PC-9 (cell line): Measurements from ENCODE around the gene TSPAN33. TPM values are rescaled to one million over a fixed set of nuclear protein-coding genes. Genes with fewer than 3 reads are reported as not detected.

Source experiments
- BruUV-seq: library from RNA; stranded (reverse); fragments of 400-500 nt; replicated peaks from 2 replicates; lab custom pipeline; 2021; lab: Mats Ljungman, UMichigan
- CTCF ChIA-PET: fragments of 300-600 bp; sonication (Branson Sonifier 250); formaldehyde crosslinking; loops from one replicate; lab custom pipeline; 2022; ENCODE audit warnings: antibody characterized with exemption; lab: Charles Lee
- POLR2A ChIA-PET: fragments of 300-600 bp; sonication (Branson Sonifier 250); formaldehyde crosslinking; loops from one replicate; lab custom pipeline; 2022; ENCODE audit warnings: antibody characterized with exemption; ENCODE audit not compliant: unreplicated experiment; lab: Charles Lee
- DNase-seq, 2 experiments: peaks; one replicate each; pipeline versions ENCODE4 v3.0.0 to v3.0.0-alpha.2; 2015 to 2022; ENCODE audit warnings: mixed read lengths in 1 of 2
- H2AFZ ChIP-seq: fragments of 200-600 bp; sonication (generic); 2 replicates; pipeline ENCODE4 v1.8.1; 2017; ENCODE audit warnings: antibody characterized with exemption
- H3F3A ChIP-seq: fragments of 200-600 bp; sonication (generic); 2 replicates; pipeline ENCODE4 v1.8.1; 2017; ENCODE audit warnings: antibody characterized with exemption, mild to moderate bottlenecking, low read depth; ENCODE audit not compliant: insufficient read depth
- H3K27ac ChIP-seq: fragments of 200-600 bp; sonication (generic); 2 replicates; pipeline ENCODE4 v1.6.1; 2016; ENCODE audit warnings: mixed run types
- H3K27me3 ChIP-seq: fragments of 200-600 bp; sonication (generic); 2 replicates; pipeline ENCODE4 v1.6.1; 2016; ENCODE audit warnings: low read depth, mixed run types; ENCODE audit not compliant: insufficient read depth
- H3K36me3 ChIP-seq: fragments of 200-600 bp; sonication (generic); 2 replicates; pipeline ENCODE4 v1.6.1; 2016; ENCODE audit warnings: low read depth, mixed run types
- H3K4me1 ChIP-seq: fragments of 200-600 bp; sonication (generic); replicated peaks from 2 replicates; pipeline ENCODE4 v1.6.1; 2016; ENCODE audit warnings: mixed run types; ENCODE audit not compliant: insufficient read depth
- H3K4me2 ChIP-seq: fragments of 200-600 bp; sonication (generic); 2 replicates; pipeline ENCODE4 v1.6.1; 2017; ENCODE audit warnings: mixed run types
- H3K4me3 ChIP-seq: fragments of 200-600 bp; sonication (generic); 2 replicates; pipeline ENCODE4 v1.6.1; 2016; ENCODE audit warnings: mixed run types
- H3K79me2 ChIP-seq: fragments of 200-600 bp; sonication (generic); 2 replicates; pipeline ENCODE4 v1.6.1; 2017; ENCODE audit warnings: low read depth, mixed run types
- H3K9me2 ChIP-seq: fragments of 200-600 bp; sonication (generic); 2 replicates; pipeline ENCODE4 v1.8.1; 2017; ENCODE audit warnings: mild to moderate bottlenecking; ENCODE audit not compliant: insufficient read depth
- H3K9me3 ChIP-seq: fragments of 200-600 bp; sonication (generic); 2 replicates; pipeline ENCODE4 v1.8.1; 2016; ENCODE audit warnings: low read depth; ENCODE audit not compliant: insufficient read depth
- H4K20me1 ChIP-seq: fragments of 200-600 bp; sonication (generic); 2 replicates; pipeline ENCODE4 v1.8.1; 2017; ENCODE audit not compliant: insufficient read depth
- CTCF ChIP-seq: fragments of 200-600 bp; sonication (generic); conservative IDR thresholded peaks from 2 replicates; pipeline ENCODE4 v1.6.1; 2017; ENCODE audit warnings: mixed run types, antibody characterized with exemption, mild to moderate bottlenecking, moderate library complexity
- EZH2 ChIP-seq: fragments of 200-600 bp; sonication (generic); IDR thresholded peaks from 2 replicates; pipeline ENCODE4 v1.8.0; 2017; ENCODE audit warnings: antibody characterized with exemption, low read depth
- intact Hi-C: fragments of 100-400 bp; cut with micrococcal nuclease; formaldehyde crosslinking; loops from one replicate; pipeline ENCODE4 v1.10.0; 2022; ENCODE audit not compliant: unreplicated experiment
- total RNA-seq: library from RNA; stranded (reverse); gene quantifications from 2 replicates; pipeline ENCODE4 v1.2.3, GENCODE V29; 2021

TSPAN33 gene
- total RNA-seq, 1 experiment from 2014 or later, result 5.8 TPM

GRCh38 chr7:129122078-129122750 lies 22.3 kb upstream of the TSPAN33 start:
- no peaks in the 10 kb centered on the region for H3K79me2 ChIP-seq
- no peaks in the 10 kb centered on the region for H4K20me1 ChIP-seq
- DNase-seq, result no peak
- no peak overlapping the region for H3K27ac ChIP-seq
- H3K27me3 ChIP-seq, result 0 out of 2 replicates have a peak, but pooled peaks cover 7% of the 10 kb centered on the region
- H3K9me3 ChIP-seq, result no peaks in the 10 kb centered on the region
- H3F3A ChIP-seq, result no peaks in the 10 kb centered on the region
- no TSS peak for BruUV-seq
- no peaks in the 10 kb centered on the region for H3K4me1 ChIP-seq
- no peaks in the 10 kb centered on the region for H3K36me3 ChIP-seq
- no peak overlapping the region for H3K4me3 ChIP-seq
- no peaks in the 10 kb centered on the region for H3K9me2 ChIP-seq
- no peak overlapping the region for H2AFZ ChIP-seq
- ChIA-PET POLR2A (no interaction called here), CTCF (no interaction called here)
- intact Hi-C loops, result no loop called here
- TF ChIP-seq EZH2 (no peak), CTCF (no peak)
- no peak overlapping the region for H3K4me2 ChIP-seq

GRCh38 chr7:129122751-129123509 lies 21.6 kb upstream of the TSPAN33 start:
- CTCF ChIA-PET, result no interaction called here
- no TSS peak for BruUV-seq
- Histone ChIP-seq H3K79me2 (no peaks in the 10 kb centered on the region), H3K36me3 (no peaks in the 10 kb centered on the region), H3K27me3 (0 out of 2 replicates have a peak, but pooled peaks cover 7% of the 10 kb centered on the region), H3K4me2 (no peak overlapping the region), H3F3A (no peaks in the 10 kb centered on the region), H4K20me1 (no peaks in the 10 kb centered on the region), H3K9me3 (no peaks in the 10 kb centered on the region), H3K4me1 (no peaks in the 10 kb centered on the region), H3K4me3 (no peak overlapping the region), H3K9me2 (no peaks in the 10 kb centered on the region), H2AFZ (no peak overlapping the region), H3K27ac (no peak overlapping the region)
- TF ChIP-seq EZH2 (no peak), CTCF (no peak)
- POLR2A ChIA-PET, result no interaction called here
- intact Hi-C loops, result no loop called here
- no peak for DNase-seq

GRCh38 chr7:129123510-129123857 lies 21.0 kb upstream of the TSPAN33 start:
- Histone ChIP-seq H3K36me3 (no peaks in the 10 kb centered on the region), H3K27ac (no peak overlapping the region), H3K4me3 (no peak overlapping the region), H4K20me1 (no peaks in the 10 kb centered on the region), H3K4me2 (no peak overlapping the region), H3K9me2 (no peaks in the 10 kb centered on the region), H3K4me1 (no peaks in the 10 kb centered on the region), H3F3A (no peaks in the 10 kb centered on the region), H3K9me3 (no peaks in the 10 kb centered on the region), H2AFZ (no peak overlapping the region), H3K27me3 (0 out of 2 replicates have a peak, but pooled peaks cover 7% of the 10 kb centered on the region), H3K79me2 (no peaks in the 10 kb centered on the region)
- intact Hi-C loops, result no loop called here
- POLR2A ChIA-PET, result no interaction called here
- CTCF ChIA-PET, result no interaction called here
- TF ChIP-seq EZH2, result no peak
- TF ChIP-seq CTCF, result no peak
- no peak for DNase-seq
- BruUV-seq, result no TSS peak
